Effector memory CD8-positive, alpha-beta T cell (primary cell): ENCODE measurements around the gene ANKRD52.
A peak's percentile ranks its signal among the peaks of the same experiment; 100 is the strongest.
"Not testable (repeated sequence)": the region's sequence is repeated elsewhere in the genome, so short reads cannot be mapped to it uniquely, and the experiment has no call there.

Experiments used
- ATAC-seq: fragments of 150-1000 bp; cut with Tn5 transposase; replicated peaks from 2 replicates; pipeline ENCODE4 v1.10.0; 2021; ENCODE audit warnings: mild to moderate bottlenecking, moderate library complexity
- DNase-seq, 3 experiments: peaks; one replicate each; pipeline ENCODE4 v3.0.0; 2021
- H3K27ac Mint-ChIP-seq, 2 donors: one replicate each; pipeline ENCODE4 v1.8.0; 2022; ENCODE audit warnings: mild to moderate bottlenecking in 2 of 2, mixed read lengths in 2 of 2, moderate library complexity in 2 of 2
- H3K27me3 Mint-ChIP-seq, 2 donors: one replicate each; pipeline ENCODE4 v1.8.0; 2022; ENCODE audit warnings: mixed read lengths in 2 of 2
- H3K36me3 Mint-ChIP-seq: one replicate; pipeline ENCODE4 v1.8.0; 2022; ENCODE audit warnings: mild to moderate bottlenecking, moderate library complexity, mixed read lengths; ENCODE audit not compliant: insufficient read depth
- H3K4me1 Mint-ChIP-seq, 2 donors: one replicate each; pipeline ENCODE4 v1.8.0; 2022; ENCODE audit warnings: low read depth in 2 of 2, mixed read lengths in 2 of 2
- H3K4me3 Mint-ChIP-seq, 2 donors: one replicate each; pipeline ENCODE4 v1.8.0; 2022; ENCODE audit warnings: mild to moderate bottlenecking in 2 of 2, mixed read lengths in 2 of 2, moderate library complexity in 2 of 2
- H3K9me3 Mint-ChIP-seq, 2 donors: one replicate each; pipeline ENCODE4 v1.8.0; 2022; ENCODE audit warnings: mixed read lengths in 2 of 2

ANKRD52 gene

DNA sequence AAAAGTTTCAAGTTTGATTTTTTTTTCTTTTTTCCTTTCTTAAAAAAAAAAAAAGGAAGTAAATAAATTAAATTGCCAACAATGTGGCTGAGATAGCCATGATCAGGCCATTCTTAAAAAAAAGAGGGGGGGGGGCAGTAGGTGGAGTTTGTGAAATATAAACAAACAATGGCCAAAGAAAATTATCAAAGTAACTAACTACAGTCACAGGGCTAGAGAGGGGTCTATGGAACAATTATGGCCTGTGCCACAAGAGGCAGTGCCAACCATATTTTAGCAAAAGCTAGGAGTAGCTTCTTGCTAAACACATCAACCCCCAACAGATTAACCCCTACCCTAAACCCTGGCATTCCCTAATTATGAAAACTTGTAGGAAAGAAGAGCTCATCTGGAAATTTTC, 52.7 kb downstream of the ANKRD52 start:
- H3K4me1 Mint-ChIP-seq: no peaks in the 10 kb centered on the region

DNA sequence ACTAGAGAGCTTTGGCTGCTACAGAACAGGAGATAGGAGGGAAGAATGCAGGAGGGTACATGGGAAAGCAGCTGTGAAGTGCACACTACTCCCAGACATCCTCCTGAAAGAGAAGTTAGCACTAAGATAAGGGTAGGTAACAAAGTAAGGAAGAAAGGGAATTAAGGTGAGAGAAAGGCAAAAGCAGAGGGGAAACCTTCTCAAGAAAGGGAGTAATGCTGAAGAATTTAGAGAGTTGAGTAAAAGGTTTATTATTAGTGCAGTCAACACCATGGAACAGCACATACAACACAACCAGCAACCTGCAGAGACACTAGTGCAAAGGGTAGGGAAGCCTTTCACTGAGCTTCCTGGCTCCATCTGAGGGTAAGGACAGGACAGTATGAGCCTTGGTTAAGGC, 53.9 kb downstream of the ANKRD52 start:
- no peak overlapping the region for H3K4me3 Mint-ChIP-seq
- H3K4me1 Mint-ChIP-seq: no peaks in the 10 kb centered on the region
- DNase-seq (no peak), ATAC-seq (no peak)
- H3K27ac Mint-ChIP-seq: peak overlapping the region in 1 of 2 donors; percentile 14
- H3K9me3 Mint-ChIP-seq: no peaks in the 10 kb centered on the region
- H3K27me3 Mint-ChIP-seq: no peaks in the 10 kb centered on the region
- peaks cover 39% of the 10 kb centered on the region for H3K36me3 Mint-ChIP-seq

More for the DNA sequence above, 52.7 kb downstream of the ANKRD52 start:
- DNase-seq (no peak), ATAC-seq (peak; percentile 26)
- H3K27ac Mint-ChIP-seq: no peak overlapping the region
- H3K36me3 Mint-ChIP-seq: peaks cover 50% of the 10 kb centered on the region
- no peaks in the 10 kb centered on the region for H3K27me3 Mint-ChIP-seq
- no peaks in the 10 kb centered on the region for H3K9me3 Mint-ChIP-seq
- no peak overlapping the region for H3K4me3 Mint-ChIP-seq

- peak overlapping the region; percentile 72 to 89 for H3K27ac Mint-ChIP-seq
- DNase-seq: no peak
Observed at GRCh38 chr12:56202838-56203237, 55.3 kb downstream of the ANKRD52 start.

DNA sequence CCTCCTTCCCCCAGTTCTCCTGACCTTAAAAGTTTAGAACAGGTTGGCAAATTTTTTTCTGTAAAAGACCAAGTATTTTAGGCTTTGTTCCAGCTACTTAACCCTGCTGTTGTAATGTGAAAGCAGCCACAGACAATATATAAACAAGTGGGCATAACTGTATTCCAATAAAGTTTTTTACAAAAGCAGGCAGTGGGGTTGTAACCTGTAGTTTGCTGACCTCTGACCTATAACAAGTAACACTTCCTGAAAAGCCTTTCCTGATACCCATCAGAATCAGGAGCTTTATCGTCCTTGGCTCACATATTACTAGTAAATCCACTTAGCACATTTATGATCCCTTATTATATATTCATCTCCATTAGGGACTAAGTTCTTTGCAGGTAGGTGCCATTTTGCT, 55.8 kb downstream of the ANKRD52 start:
- no peak for ATAC-seq
- H3K4me1 Mint-ChIP-seq: no peaks in the 10 kb centered on the region
- peaks cover 31% of the 10 kb centered on the region for H3K36me3 Mint-ChIP-seq
- H3K27me3 Mint-ChIP-seq: no peaks in the 10 kb centered on the region
- H3K9me3 Mint-ChIP-seq: no peaks in the 10 kb centered on the region
- no peak for DNase-seq
- no peak overlapping the region for H3K4me3 Mint-ChIP-seq
- H3K27ac Mint-ChIP-seq: peak overlapping the region; percentile 72 to 89

More at GRCh38 chr12:56202838-56203237, 55.3 kb downstream of the ANKRD52 start:
- no peak for ATAC-seq
- no peaks in the 10 kb centered on the region for H3K9me3 Mint-ChIP-seq
- no peaks in the 10 kb centered on the region for H3K27me3 Mint-ChIP-seq
- H3K36me3 Mint-ChIP-seq: peaks cover 31% of the 10 kb centered on the region
- no peaks in the 10 kb centered on the region for H3K4me1 Mint-ChIP-seq
- H3K4me3 Mint-ChIP-seq: no peak overlapping the region

DNA sequence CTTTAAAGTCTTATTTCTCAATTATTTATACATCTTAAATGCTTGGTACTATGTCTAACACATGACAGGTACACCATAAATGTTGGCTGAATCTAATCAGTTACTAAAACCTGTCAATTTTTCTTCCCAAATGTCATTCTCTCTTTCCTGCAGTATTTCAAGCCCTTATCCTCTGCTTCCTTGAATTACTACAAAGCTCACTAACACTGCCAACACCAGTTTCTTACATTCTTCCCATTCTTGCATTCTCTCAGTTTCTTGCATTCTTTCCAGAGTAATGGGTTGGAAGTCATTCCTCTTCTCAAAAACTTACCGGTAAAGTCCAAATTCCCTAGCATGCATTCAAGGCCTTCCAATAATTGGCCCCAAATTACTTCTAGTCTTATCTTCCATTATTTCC, 59.3 kb downstream of the ANKRD52 start:
- Mint-ChIP-seq H3K9me3 (no peaks in the 10 kb centered on the region), H3K4me1 (no peaks in the 10 kb centered on the region), H3K4me3 (no peak overlapping the region), H3K36me3 (peaks cover 3% of the 10 kb centered on the region), H3K27me3 (no peaks in the 10 kb centered on the region), H3K27ac (peak overlapping the region in 1 of 2 donors; percentile 22)
- ATAC-seq (no peak), DNase-seq (no peak)

GRCh38 chr12:56197921-56198635, 60.1 kb downstream of the ANKRD52 start:
- Mint-ChIP-seq H3K4me3 (no peak overlapping the region), H3K27ac (peak overlapping the region in 1 of 2 donors; percentile 22), H3K27me3 (no peaks in the 10 kb centered on the region), H3K4me1 (peaks cover 3 to 4% of the 10 kb centered on the region in 2 donors), H3K36me3 (no peaks in the 10 kb centered on the region), H3K9me3 (no peaks in the 10 kb centered on the region)
- ATAC-seq: no peak
- no peak for DNase-seq

DNA sequence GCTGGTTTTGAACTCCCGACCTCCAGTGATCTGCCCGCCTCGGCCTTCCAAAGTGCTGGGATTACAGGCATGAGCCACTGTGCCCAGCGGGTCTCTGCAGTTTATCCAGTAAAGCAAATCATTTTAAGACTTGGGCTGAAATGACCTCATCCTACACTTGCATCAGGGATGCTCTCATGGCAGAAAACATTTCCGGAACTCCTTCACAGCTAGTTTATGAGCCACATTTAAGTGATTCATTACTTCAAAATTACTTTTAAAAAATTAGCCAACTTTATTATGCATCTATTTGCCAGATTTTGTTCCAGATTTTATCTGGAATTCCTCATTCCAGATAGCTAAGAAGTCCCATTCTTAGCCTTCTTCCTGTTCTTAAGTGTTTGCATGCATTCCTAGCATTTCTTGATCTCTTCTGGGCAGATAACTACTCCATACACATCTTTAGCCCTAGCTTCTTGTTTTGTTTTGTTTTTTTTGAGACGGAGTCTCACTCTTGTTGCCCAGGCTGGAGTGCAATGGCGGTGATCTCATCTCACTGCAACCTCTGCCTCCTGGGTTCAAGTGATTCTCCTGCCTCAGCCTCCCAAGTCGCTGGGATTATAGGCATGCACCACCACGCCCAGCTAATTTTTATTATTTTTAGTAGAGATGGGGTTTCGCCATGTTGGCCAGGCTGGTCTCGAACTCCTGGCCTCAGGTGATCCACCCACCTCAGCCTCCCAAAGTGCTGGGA, 61.2 kb downstream of the ANKRD52 start:
- H3K4me3 Mint-ChIP-seq, H3K27ac Mint-ChIP-seq, H3K4me1 Mint-ChIP-seq, DNase-seq, ATAC-seq, H3K36me3 Mint-ChIP-seq, H3K27me3 Mint-ChIP-seq, H3K9me3 Mint-ChIP-seq: not testable (repeated sequence)

DNA sequence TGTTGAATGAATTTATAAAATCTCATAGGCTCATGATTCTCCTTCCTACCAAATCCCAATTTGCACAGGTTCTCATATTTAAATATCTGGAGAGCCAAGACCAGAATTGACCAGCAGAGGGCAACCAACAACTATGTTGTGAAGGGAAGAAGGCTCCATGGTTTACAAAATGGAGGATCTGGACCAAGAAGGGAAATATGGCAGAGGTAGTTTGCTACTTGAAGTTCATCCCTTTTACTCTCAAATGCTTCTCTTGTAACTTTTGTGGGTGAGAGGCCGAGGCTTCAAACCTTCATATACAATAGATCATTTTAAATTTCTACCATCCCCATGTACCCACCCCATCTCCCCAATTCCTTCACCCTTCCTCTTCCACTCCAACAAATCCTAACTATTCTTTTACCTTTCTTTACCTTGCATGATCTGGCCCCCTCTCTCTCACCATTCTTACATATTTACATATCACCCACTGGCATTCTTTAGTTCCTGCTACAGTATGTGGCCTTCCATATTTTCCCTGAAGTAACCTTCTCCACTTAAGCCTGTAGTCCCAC, 65.1 kb downstream of the ANKRD52 start:
- DNase-seq (peak; percentile 72 to 78 (median 77)), ATAC-seq (no peak)
- peaks cover 18 to 31% of the 10 kb centered on the region in 2 donors for H3K4me1 Mint-ChIP-seq
- H3K36me3 Mint-ChIP-seq: peaks cover 25% of the 10 kb centered on the region
- H3K27ac Mint-ChIP-seq: peak overlapping the region; percentile 27 to 86
- no peak overlapping the region for H3K4me3 Mint-ChIP-seq
- no peaks in the 10 kb centered on the region for H3K27me3 Mint-ChIP-seq
- no peaks in the 10 kb centered on the region for H3K9me3 Mint-ChIP-seq

DNA sequence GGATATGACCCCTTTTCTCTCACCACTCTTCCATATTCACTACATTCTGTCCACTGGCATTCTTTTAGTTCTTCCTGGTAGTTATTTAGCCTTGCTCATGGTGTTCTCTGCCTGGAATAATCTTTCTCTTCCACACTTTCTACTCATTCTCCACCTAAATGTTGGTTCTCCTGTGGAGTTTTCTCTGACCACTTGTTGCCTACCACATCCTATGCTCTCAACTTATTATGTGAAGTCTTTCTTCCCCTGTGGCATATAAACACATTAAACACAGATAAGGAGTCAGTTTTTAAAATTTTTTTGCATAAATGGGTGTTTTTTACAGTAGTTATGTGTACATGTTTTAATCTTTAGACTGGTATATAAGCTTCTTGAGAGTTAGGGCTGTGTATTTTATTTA, 65.6 kb downstream of the ANKRD52 start:
- DNase-seq (no peak), ATAC-seq (no peak)
- peaks cover 23 to 36% of the 10 kb centered on the region in 2 donors for H3K4me1 Mint-ChIP-seq
- peaks cover 28% of the 10 kb centered on the region for H3K36me3 Mint-ChIP-seq
- H3K9me3 Mint-ChIP-seq: no peaks in the 10 kb centered on the region
- no peaks in the 10 kb centered on the region for H3K27me3 Mint-ChIP-seq
- peak overlapping the region; percentile 27 to 86 for H3K27ac Mint-ChIP-seq
- no peak overlapping the region for H3K4me3 Mint-ChIP-seq

- H3K36me3 Mint-ChIP-seq: peaks cover 41% of the 10 kb centered on the region
- peak overlapping the region; percentile 94 to 98 for H3K4me3 Mint-ChIP-seq
- peak overlapping the region; percentile 99 for H3K27ac Mint-ChIP-seq
- ATAC-seq: no peak
- DNase-seq: no peak
- H3K9me3 Mint-ChIP-seq: no peaks in the 10 kb centered on the region
- no peaks in the 10 kb centered on the region for H3K27me3 Mint-ChIP-seq
- H3K4me1 Mint-ChIP-seq: peaks cover 26 to 44% of the 10 kb centered on the region in 2 donors
Observed at GRCh38 chr12:56190695-56191155, 67.5 kb downstream of the ANKRD52 start.

DNA sequence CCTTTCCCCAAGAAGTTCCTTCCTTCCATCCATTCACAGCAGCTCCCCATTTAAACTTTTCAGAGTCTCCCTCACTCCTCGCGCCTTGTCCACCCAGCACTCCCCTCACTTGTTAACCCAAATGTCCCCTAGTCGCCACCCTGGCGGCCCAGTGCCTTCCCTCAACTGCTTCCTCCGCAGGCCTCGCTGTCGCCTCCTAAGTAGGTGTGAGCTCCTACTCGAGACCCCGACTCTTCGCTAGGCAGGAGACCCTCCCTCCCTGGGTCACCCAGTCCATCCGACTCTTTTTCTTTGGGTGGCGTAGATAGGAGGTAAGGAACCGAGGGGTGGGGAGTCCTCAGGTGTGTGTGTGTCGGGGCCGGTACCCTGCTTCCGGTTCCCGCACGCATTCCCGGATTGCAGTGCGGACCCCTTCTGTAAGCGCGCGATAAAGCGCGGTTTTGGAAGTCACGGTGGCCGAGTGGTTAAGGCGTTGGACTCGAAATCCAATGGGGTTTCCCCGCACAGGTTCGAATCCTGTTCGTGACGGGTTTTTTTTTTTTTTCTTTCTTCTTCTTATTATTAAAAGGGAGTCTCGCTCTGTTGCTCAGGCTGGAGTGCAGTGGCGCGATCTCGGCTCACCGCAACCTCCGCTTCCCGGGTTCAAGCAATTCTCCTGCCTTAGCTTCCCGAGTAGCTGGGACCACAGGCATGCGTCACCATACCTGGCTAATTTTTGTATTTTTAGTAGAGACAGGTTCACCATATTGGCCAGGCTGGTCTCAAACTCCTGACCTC, 68.1 kb downstream of the ANKRD52 start:
- DNase-seq (peak; percentile 60 to 70 (median 70)), ATAC-seq (peak; percentile 36)
- Mint-ChIP-seq H3K4me1 (peaks cover 26 to 45% of the 10 kb centered on the region in 2 donors), H3K4me3 (peak overlapping the region; percentile 94 to 98), H3K36me3 (peaks cover 47% of the 10 kb centered on the region), H3K27ac (peak overlapping the region; percentile 99), H3K27me3 (no peaks in the 10 kb centered on the region), H3K9me3 (no peaks in the 10 kb centered on the region)

GRCh38 chr12:56189099-56189917, 68.9 kb downstream of the ANKRD52 start, which contains the start of gene SMARCC2:
SMARCC2 (minus strand) TSS chr12:56189483; CDS start chr12:56189461, 22 bp downstream.
- Mint-ChIP-seq H3K4me3 (peak within 1 kb of the TSS; percentile 94 to 98), H3K27ac (peak within 1 kb of the TSS; percentile 99), H3K4me1 (peaks cover 26 to 45% of the 10 kb centered on the region in 2 donors), H3K9me3 (no peaks in the 10 kb centered on the region), H3K36me3 (peaks cover 54% of the 10 kb centered on the region), H3K27me3 (no peaks in the 10 kb centered on the region)
- DNase-seq: peak; percentile 76 to 83 (median 77)
- ATAC-seq: peak; percentile 85
